Measurements from ENCODE around the gene MPZL1.

GRCh38 chr1:167683226-167683625 lies 38.6 kb upstream of the MPZL1 start:
- TF ChIP-seq CTCF (IDR thresholded peaks at IDR 0.05) (no peak), POLR2A (IDR thresholded peaks at IDR 0.05) (no peak)

Data from testis (tissue), 2 donors.